Gastroesophageal sphincter (tissue), 3 donors: ENCODE results near the gene TSTD1.
A peak's percentile ranks its signal among the peaks of the same experiment; 100 is the strongest.

ENCODE experiments used
- EP300 ChIP-seq: sonication (generic); formaldehyde crosslinking; IDR thresholded peaks from one replicate; pipeline ENCODE4 v1.6.1; 2017; ENCODE audit warnings: antibody characterized with exemption, mild to moderate bottlenecking
- POLR2A ChIP-seq, 2 donors: fragments of 450-650 bp; IDR thresholded peaks; one replicate each; pipeline ENCODE4 v1.6.1; 2017; ENCODE audit warnings: antibody characterized with exemption in 2 of 2, mild to moderate bottlenecking in 2 of 2, moderate library complexity in 1 of 2
- POLR2AphosphoS5 ChIP-seq: sonication (generic); formaldehyde crosslinking; IDR thresholded peaks from one replicate; pipeline ENCODE4 v1.6.1; 2017; ENCODE audit warnings: antibody characterized with exemption
- TF ChIP-seq, protein P1 (sequence below), 4 experiments: fragments of 200-600 bp in 2 of 4; fragments of 450-650 bp in 2 of 4; sonication (generic) in 1 of 4; IDR thresholded peaks; one replicate each; pipeline ENCODE4 v1.5.1; 2017 to 2019; ENCODE audit warnings: antibody characterized with exemption in 4 of 4, mild to moderate bottlenecking in 2 of 4, moderate library complexity in 2 of 4

DNA sequence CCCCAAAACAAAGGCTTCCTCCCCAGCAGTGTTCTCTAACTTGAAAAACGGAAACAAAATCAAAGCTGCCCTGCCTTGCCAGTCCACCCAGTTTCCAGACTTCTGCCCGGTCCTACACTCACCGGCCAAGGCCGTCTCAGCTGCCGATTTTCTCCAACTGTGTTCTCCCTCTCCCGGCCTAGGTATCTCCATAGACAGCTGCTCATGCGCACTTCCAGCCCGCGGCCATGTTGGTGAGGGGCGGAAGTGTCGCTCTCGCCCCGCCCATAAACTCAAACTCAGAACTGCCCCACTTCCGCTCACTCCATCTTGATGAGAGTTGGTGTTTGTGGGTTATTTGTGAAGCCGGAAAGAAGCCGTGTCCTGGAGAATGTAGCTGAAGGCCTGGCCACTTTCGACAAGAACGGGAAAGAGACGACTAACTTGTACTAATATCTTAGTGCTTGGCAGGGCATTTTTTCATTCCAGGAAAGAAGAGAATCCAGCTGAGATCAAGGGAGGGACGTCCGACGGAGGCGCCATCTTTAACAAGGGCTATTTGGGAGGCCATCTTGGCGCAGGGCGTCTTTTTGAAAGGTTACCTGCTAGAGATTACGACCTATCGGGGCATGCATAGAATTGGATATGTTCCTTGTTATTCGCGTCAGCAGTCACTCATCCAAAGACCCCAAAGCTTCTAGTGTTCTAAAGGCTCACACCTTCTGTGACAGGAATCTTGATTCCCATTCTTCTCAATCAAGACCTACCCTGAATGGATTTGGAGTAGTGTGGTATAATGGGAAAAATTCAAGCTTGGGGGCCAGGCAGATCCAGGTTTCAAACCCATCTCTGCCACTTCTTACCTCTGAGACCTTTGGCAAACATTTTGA lies 7.2 kb upstream of the TSTD1 start, which contains the start of gene USF1:
- TF ChIP-seq POLR2A (IDR thresholded peaks at IDR 0.05) (peak; percentile 37 to 58), EP300 (no peak), POLR2AphosphoS5 (peak; percentile 73)
- TF ChIP-seq, protein P1, sequence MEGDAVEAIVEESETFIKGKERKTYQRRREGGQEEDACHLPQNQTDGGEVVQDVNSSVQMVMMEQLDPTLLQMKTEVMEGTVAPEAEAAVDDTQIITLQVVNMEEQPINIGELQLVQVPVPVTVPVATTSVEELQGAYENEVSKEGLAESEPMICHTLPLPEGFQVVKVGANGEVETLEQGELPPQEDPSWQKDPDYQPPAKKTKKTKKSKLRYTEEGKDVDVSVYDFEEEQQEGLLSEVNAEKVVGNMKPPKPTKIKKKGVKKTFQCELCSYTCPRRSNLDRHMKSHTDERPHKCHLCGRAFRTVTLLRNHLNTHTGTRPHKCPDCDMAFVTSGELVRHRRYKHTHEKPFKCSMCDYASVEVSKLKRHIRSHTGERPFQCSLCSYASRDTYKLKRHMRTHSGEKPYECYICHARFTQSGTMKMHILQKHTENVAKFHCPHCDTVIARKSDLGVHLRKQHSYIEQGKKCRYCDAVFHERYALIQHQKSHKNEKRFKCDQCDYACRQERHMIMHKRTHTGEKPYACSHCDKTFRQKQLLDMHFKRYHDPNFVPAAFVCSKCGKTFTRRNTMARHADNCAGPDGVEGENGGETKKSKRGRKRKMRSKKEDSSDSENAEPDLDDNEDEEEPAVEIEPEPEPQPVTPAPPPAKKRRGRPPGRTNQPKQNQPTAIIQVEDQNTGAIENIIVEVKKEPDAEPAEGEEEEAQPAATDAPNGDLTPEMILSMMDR (IDR thresholded peaks at IDR 0.05): no peak
